H9 (cell line): Measurements from ENCODE around the gene FAM171A1. TPM values are rescaled to one million over a fixed set of nuclear protein-coding genes. Genes with fewer than 3 reads are reported as not detected.
"Not testable (repeated sequence)": the region's sequence is repeated elsewhere in the genome, so short reads cannot be mapped to it uniquely, and the experiment has no call there.

Experiments
- DNase-seq: peaks from one replicate; pipeline ENCODE4 v3.0.0-alpha.2; 2017
- H2AFZ ChIP-seq: one replicate; pipeline ENCODE4 v1.6.1; 2013; ENCODE audit warnings: mild to moderate bottlenecking, low read length, control low read depth, moderate library complexity
- H2AK5ac ChIP-seq: 2 replicates; pipeline ENCODE4 v1.6.1; 2013; ENCODE audit warnings: low read length, control low read depth, mixed read lengths; ENCODE audit not compliant: insufficient read length
- H2BK120ac ChIP-seq: one replicate; pipeline ENCODE4 v1.6.1; 2013; ENCODE audit warnings: low read depth, mild to moderate bottlenecking, low read length, control low read depth, inconsistent platforms; ENCODE audit not compliant: poor library complexity, severe bottlenecking
- H2BK12ac ChIP-seq: 2 replicates; pipeline ENCODE4 v1.6.1; 2013; ENCODE audit warnings: low read length, control low read depth, mixed read lengths, low read depth; ENCODE audit not compliant: insufficient read length
- H2BK15ac ChIP-seq: 2 replicates; pipeline ENCODE4 v1.6.1; 2013; ENCODE audit warnings: low read depth, low read length, control low read depth
- H2BK20ac ChIP-seq: one replicate; pipeline ENCODE4 v1.6.1; 2013; ENCODE audit warnings: low read depth, mild to moderate bottlenecking, low read length, control low read depth, inconsistent platforms; ENCODE audit not compliant: poor library complexity, severe bottlenecking
- H2BK5ac ChIP-seq: 2 replicates; pipeline ENCODE4 v1.6.1; 2013; ENCODE audit warnings: low read length, control low read depth, mixed read lengths; ENCODE audit not compliant: insufficient read length
- H3K14ac ChIP-seq: 2 replicates; pipeline ENCODE4 v1.6.1; 2013; ENCODE audit warnings: low read length, control low read depth; ENCODE audit not compliant: insufficient read depth
- H3K18ac ChIP-seq: 2 replicates; pipeline ENCODE4 v1.6.1; 2013; ENCODE audit warnings: low read depth, mild to moderate bottlenecking, mixed read lengths, low read length, control low read depth; ENCODE audit not compliant: insufficient read length
- H3K23ac ChIP-seq: 2 replicates; pipeline ENCODE4 v1.6.1; 2013; ENCODE audit warnings: low read length, control low read depth, mixed read lengths, low read depth; ENCODE audit not compliant: insufficient read length
- H3K23me2 ChIP-seq: 2 replicates; pipeline ENCODE4 v1.6.1; 2013; ENCODE audit warnings: low read depth, mild to moderate bottlenecking, mixed read lengths, low read length, control low read depth; ENCODE audit not compliant: insufficient read length, poor library complexity, severe bottlenecking
- H3K27ac ChIP-seq: 2 replicates; pipeline ENCODE4 v1.5.1; 2013; ENCODE audit warnings: low read length, control low read depth, mixed read lengths, low read depth; ENCODE audit not compliant: insufficient read length
- H3K27me3 ChIP-seq: 2 replicates; pipeline ENCODE4 v1.6.1; 2013; ENCODE audit warnings: low read length, control low read depth, inconsistent platforms; ENCODE audit not compliant: insufficient read depth
- H3K4ac ChIP-seq: 2 replicates; pipeline ENCODE4 v1.6.1; 2013; ENCODE audit warnings: low read depth, mild to moderate bottlenecking, control low read depth, inconsistent platforms, low read length, moderate library complexity
- H3K4me1 ChIP-seq: 2 replicates; pipeline ENCODE4 v1.6.1; 2013; ENCODE audit warnings: low read length, control low read depth, inconsistent platforms; ENCODE audit not compliant: insufficient read depth
- H3K4me2 ChIP-seq: 2 replicates; pipeline ENCODE4 v1.6.1; 2013; ENCODE audit warnings: low read length, control low read depth, mixed read lengths; ENCODE audit not compliant: insufficient read length, insufficient read depth
- H3K56ac ChIP-seq: 2 replicates; pipeline ENCODE4 v1.6.1; 2013; ENCODE audit warnings: low read depth, mild to moderate bottlenecking, mixed read lengths, low read length, control low read depth; ENCODE audit not compliant: insufficient read length
- H3K79me1 ChIP-seq: 2 replicates; pipeline ENCODE4 v1.6.1; 2013; ENCODE audit warnings: low read depth, mild to moderate bottlenecking, moderate library complexity, low read length, control low read depth, inconsistent platforms; ENCODE audit not compliant: insufficient read depth, poor library complexity, severe bottlenecking
- H3K79me2 ChIP-seq: 2 replicates; pipeline ENCODE4 v1.6.1; 2013; ENCODE audit warnings: low read length, control low read depth, inconsistent platforms; ENCODE audit not compliant: insufficient read depth
- H3K9ac ChIP-seq: 2 replicates; pipeline ENCODE4 v1.6.1; 2013; ENCODE audit warnings: low read length, control low read depth, mixed read lengths; ENCODE audit not compliant: insufficient read length; ENCODE audit errors: extremely low read depth
- H3K9me3 ChIP-seq: one replicate; pipeline ENCODE4 v1.6.1; 2013; ENCODE audit warnings: low read depth, low read length, inconsistent platforms; ENCODE audit not compliant: control insufficient read depth
- H3T11ph ChIP-seq: one replicate; pipeline ENCODE4 v1.6.1; 2013; ENCODE audit warnings: mild to moderate bottlenecking, low read length, control low read depth, inconsistent platforms
- H4K20me1 ChIP-seq: one replicate; pipeline ENCODE4 v1.6.1; 2013; ENCODE audit not compliant: control insufficient read depth, insufficient read length, insufficient read depth
- H4K5ac ChIP-seq: 2 replicates; pipeline ENCODE4 v1.6.1; 2013; ENCODE audit warnings: low read depth, mild to moderate bottlenecking, mixed read lengths, low read length, control low read depth; ENCODE audit not compliant: insufficient read length
- H4K8ac ChIP-seq: replicated peaks from 2 replicates; pipeline ENCODE4 v1.6.1; 2013; ENCODE audit warnings: low read length, control low read depth, mixed read lengths, low read depth; ENCODE audit not compliant: insufficient read length
- H4K91ac ChIP-seq: 2 replicates; pipeline ENCODE4 v1.6.1; 2013; ENCODE audit warnings: low read depth, mild to moderate bottlenecking, moderate library complexity, mixed read lengths, low read length, control low read depth; ENCODE audit not compliant: insufficient read length
- H3K27ac Mint-ChIP-seq, 3 experiments: 2 replicates in 2 of 3; 3 replicates in 1 of 3; pipeline ENCODE4 v1.8.0; 2020 to 2021; ENCODE audit warnings: mixed read lengths in 3 of 3, mild to moderate bottlenecking in 1 of 3, moderate library complexity in 1 of 3
- H3K27me3 Mint-ChIP-seq: 2 replicates; pipeline ENCODE4 v1.8.0; 2021; ENCODE audit warnings: low read depth, mild to moderate bottlenecking, moderate library complexity, mixed read lengths
- H3K36me3 Mint-ChIP-seq, 3 experiments: 2 replicates in 2 of 3; 3 replicates in 1 of 3; pipeline ENCODE4 v1.8.0; 2020 to 2021; ENCODE audit warnings: low read depth in 3 of 3, mixed read lengths in 3 of 3; ENCODE audit not compliant: insufficient read depth in 1 of 3
- H3K4me1 Mint-ChIP-seq, 2 experiments: 2 replicates each; pipeline ENCODE4 v1.8.0; 2020; ENCODE audit warnings: mixed read lengths in 2 of 2
- H3K4me3 Mint-ChIP-seq, 2 experiments: 2 replicates in 1 of 2; 3 replicates in 1 of 2; pipeline ENCODE4 v1.8.0; 2020 to 2021; ENCODE audit warnings: mild to moderate bottlenecking in 2 of 2, mixed read lengths in 2 of 2, moderate library complexity in 1 of 2
- H3K9me3 Mint-ChIP-seq, 2 experiments: 2 replicates in 1 of 2; 3 replicates in 1 of 2; pipeline ENCODE4 v1.8.0; 2020; ENCODE audit warnings: mild to moderate bottlenecking in 2 of 2, mixed read lengths in 2 of 2, moderate library complexity in 1 of 2
- CTCF ChIP-seq: fragments of 200-600 bp; sonication (generic); conservative IDR thresholded peaks from 3 replicates; pipeline ENCODE4 v1.8.0; 2021; ENCODE audit warnings: antibody characterized with exemption, mild to moderate bottlenecking
- WGBS: extraction: QIAGEN DNeasy Blood & Tissue Kit; methylation state at CpG from one replicate; pipeline ENCODE4 v1.1.7; 2013; ENCODE audit warnings: missing lambda C conversion rate, low lambda C conversion rate, mixed read lengths; ENCODE audit not compliant: insufficient read length; ENCODE audit errors: extremely low coverage; 5-methylcytosine and 5-hydroxymethylcytosine counted together
- total RNA-seq: library from RNA; stranded (reverse); gene quantifications from 2 replicates; pipeline ENCODE4 v1.2.1, GENCODE V29; 2021

FAM171A1 gene
- total RNA-seq, 1 experiment from 2014 or later = 37.4 TPM

- Histone ChIP-seq H3K79me1 (no peaks in the 10 kb centered on the region), H3K23ac (no peak overlapping the region), H2BK5ac (no peak overlapping the region), H3K14ac (no peak overlapping the region), H4K91ac (no peak overlapping the region), H3K27me3 (no peaks in the 10 kb centered on the region), H3K18ac (no peak overlapping the region), H2BK120ac (no peak overlapping the region), H3K23me2 (no peaks in the 10 kb centered on the region), H3K4me2 (no peak overlapping the region), H2BK20ac (no peak overlapping the region), H2AK5ac (no peak overlapping the region), H4K5ac (no peak overlapping the region), H2BK12ac (no peak overlapping the region), H3K79me2 (no peaks in the 10 kb centered on the region), H3K27ac (no peak overlapping the region), H3K4me1 (no peaks in the 10 kb centered on the region), H2BK15ac (no peak overlapping the region), H3K9ac (no peak overlapping the region), H3K56ac (no peak overlapping the region), H3K9me3 (no peaks in the 10 kb centered on the region), H4K8ac (no peak overlapping the region), H2AFZ (no peak overlapping the region), H4K20me1 (no peaks in the 10 kb centered on the region), H3K4ac (no peak overlapping the region), H3T11ph (no peak overlapping the region)
- Mint-ChIP-seq H3K27ac (no peak overlapping the region), H3K4me3 (no peak overlapping the region), H3K36me3 (no peaks in the 10 kb centered on the region), H3K4me1 (no peaks in the 10 kb centered on the region), H3K27me3 (no peaks in the 10 kb centered on the region; the same call in 1 of the 2 replicates), H3K9me3 (0 out of 5 replicates have a peak, but pooled peaks cover 0 to 3% of the 10 kb centered on the region in 2 experiments)
- TF ChIP-seq CTCF = no peak
- no CpG with 5 or more reads among the region's 4 CpGs for WGBS
- no peak for DNase-seq
Measured at GRCh38 chr10:15411010-15411409, 39.9 kb upstream of the FAM171A1 start.

GRCh38 chr10:15409350-15409749 lies 38.3 kb upstream of the FAM171A1 start:
- H2AFZ ChIP-seq, H2BK5ac ChIP-seq, H4K20me1 ChIP-seq, H2BK20ac ChIP-seq, H3K4me1 Mint-ChIP-seq, H3K27me3 ChIP-seq, H3K9me3 Mint-ChIP-seq, H3K27me3 Mint-ChIP-seq, H3K79me1 ChIP-seq, H4K5ac ChIP-seq, H2BK12ac ChIP-seq, H3K4me2 ChIP-seq, H4K8ac ChIP-seq, H2BK15ac ChIP-seq, H3K56ac ChIP-seq, H3K27ac Mint-ChIP-seq, H4K91ac ChIP-seq, H3K18ac ChIP-seq, H3K14ac ChIP-seq, H3K4me3 Mint-ChIP-seq, H3K4me1 ChIP-seq, H3K23me2 ChIP-seq, H2BK120ac ChIP-seq, DNase-seq, H3K23ac ChIP-seq, H3K79me2 ChIP-seq, H3K36me3 Mint-ChIP-seq, H3K27ac ChIP-seq, H3K4ac ChIP-seq, H3T11ph ChIP-seq, H3K9ac ChIP-seq, H3K9me3 ChIP-seq, H2AK5ac ChIP-seq: not testable (repeated sequence)
- no CpG with 5 or more reads among the region's 2 CpGs for WGBS
